Breast epithelium (tissue), 4 donors: ENCODE measurements around the gene FAAP20. TPM values are rescaled to one million over a fixed set of nuclear protein-coding genes. Genes with fewer than 3 reads are reported as not detected.

Experiments used
- DNase-seq, 2 donors: peaks; one replicate each; pipeline ENCODE4 v3.0.0-alpha.2; 2019; ENCODE audit warnings: low spot score in 2 of 2
- H3K27ac ChIP-seq, 2 donors: fragments of 200-600 bp; sonication (generic) in 1 of 2; one replicate each; pipeline ENCODE4 v1.5.1; 2016 to 2019; ENCODE audit warnings: mild to moderate bottlenecking in 1 of 2
- H3K27me3 ChIP-seq, 2 donors: fragments of 200-600 bp; sonication (generic) in 1 of 2; one replicate each; pipeline versions ENCODE4 v1.5.1 to v1.6.0; 2017 to 2019; ENCODE audit warnings: control low read depth in 1 of 2, mild to moderate bottlenecking in 1 of 2
- H3K36me3 ChIP-seq: fragments of 200-600 bp; one replicate; pipeline ENCODE4 v1.5.1; 2019
- H3K4me1 ChIP-seq, 2 donors: fragments of 200-600 bp; sonication (generic); one replicate each; pipeline ENCODE4 v1.5.1; 2016 to 2019; ENCODE audit warnings: control low read depth in 1 of 2
- H3K4me3 ChIP-seq, 3 donors: fragments of 200-600 bp; sonication (generic); 1 replicate in 2 of 3; 2 replicates in 1 of 3; pipeline ENCODE4 v1.5.1; 2016 to 2019; ENCODE audit warnings: mild to moderate bottlenecking in 3 of 3, moderate library complexity in 2 of 3
- H3K9me3 ChIP-seq, 2 donors: fragments of 200-600 bp; sonication (generic) in 1 of 2; one replicate each; pipeline ENCODE4 v1.5.1; 2016 to 2019; ENCODE audit warnings: control low read depth in 1 of 2
- CTCF ChIP-seq, 3 donors: fragments of 450-650 bp; IDR thresholded peaks; one replicate each; pipeline ENCODE4 v1.5.1; 2016 to 2017; ENCODE audit warnings: antibody characterized with exemption in 3 of 3, mild to moderate bottlenecking in 3 of 3, moderate library complexity in 3 of 3
- POLR2A ChIP-seq: fragments of 450-650 bp; IDR thresholded peaks from one replicate; pipeline ENCODE4 v1.6.1; 2016; ENCODE audit warnings: antibody characterized with exemption, mild to moderate bottlenecking, moderate library complexity
- POLR2AphosphoS5 ChIP-seq, 3 donors: sonication (generic); formaldehyde crosslinking; IDR thresholded peaks; one replicate each; pipeline ENCODE4 v1.6.1; 2017; ENCODE audit warnings: antibody characterized with exemption in 3 of 3
- intact Hi-C: fragments of 100-400 bp; cut with DNase I; formaldehyde crosslinking; loops from one replicate; pipeline ENCODE4 v1.15.1; 2023; ENCODE audit warnings: low total_unique reads
- total RNA-seq, 3 donors: library from RNA; depleted of rRNA; stranded (reverse); fragments of >200 nt; gene quantifications; one replicate each; pipeline ENCODE4 v1.1.0, GENCODE V29; 2016

The FAAP20 gene
- total RNA-seq, 3 donors from 2014 or later = 28.6 to 33.1 (median 29.9) TPM

GRCh38 chr1:2183937-2184334, 10.6 kb downstream of the FAAP20 start:
- TF ChIP-seq POLR2AphosphoS5 (IDR thresholded peaks at IDR 0.05) (no peak), CTCF (IDR thresholded peaks at IDR 0.05) (no peak), POLR2A (no peak)
- H3K4me3 ChIP-seq = no peak overlapping the region
- no peaks in the 10 kb centered on the region for H3K4me1 ChIP-seq
- no peak overlapping the region for H3K27ac ChIP-seq
- H3K36me3 ChIP-seq = no peaks in the 10 kb centered on the region
- intact Hi-C loops = no loop called here
- no peaks in the 10 kb centered on the region for H3K27me3 ChIP-seq
- DNase-seq = no peak
- no peaks in the 10 kb centered on the region for H3K9me3 ChIP-seq

- DNase-seq = no peak
- no peak overlapping the region for H3K27ac ChIP-seq
- no peaks in the 10 kb centered on the region for H3K4me1 ChIP-seq
- no peak for TF ChIP-seq POLR2AphosphoS5 (IDR thresholded peaks at IDR 0.05)
- no peak for TF ChIP-seq CTCF (IDR thresholded peaks at IDR 0.05)
- no peak for TF ChIP-seq POLR2A
- no peak overlapping the region for H3K4me3 ChIP-seq
- no peaks in the 10 kb centered on the region for H3K9me3 ChIP-seq
- no peaks in the 10 kb centered on the region for H3K36me3 ChIP-seq
- intact Hi-C loops = no loop called here
- H3K27me3 ChIP-seq = no peaks in the 10 kb centered on the region
Observed at GRCh38 chr1:2182376-2182775, 12.2 kb downstream of the FAAP20 start.

- Histone ChIP-seq H3K4me1 (no peaks in the 10 kb centered on the region), H3K27me3 (no peaks in the 10 kb centered on the region), H3K9me3 (no peaks in the 10 kb centered on the region), H3K36me3 (no peaks in the 10 kb centered on the region), H3K4me3 (no peak overlapping the region), H3K27ac (no peak overlapping the region)
- no peak for DNase-seq
- intact Hi-C loops = no loop called here
- TF ChIP-seq CTCF (IDR thresholded peaks at IDR 0.05) (no peak), POLR2A (no peak), POLR2AphosphoS5 (IDR thresholded peaks at IDR 0.05) (no peak)
Observed at GRCh38 chr1:2181752-2182151, 12.8 kb downstream of the FAAP20 start.

GRCh38 chr1:2181271-2181670, 13.3 kb downstream of the FAAP20 start:
- Histone ChIP-seq H3K27me3 (no peaks in the 10 kb centered on the region), H3K4me1 (no peaks in the 10 kb centered on the region), H3K4me3 (no peak overlapping the region), H3K36me3 (no peaks in the 10 kb centered on the region), H3K9me3 (no peaks in the 10 kb centered on the region), H3K27ac (no peak overlapping the region)
- TF ChIP-seq POLR2AphosphoS5 (IDR thresholded peaks at IDR 0.05) (no peak), POLR2A (no peak)
- intact Hi-C loops = no loop called here
- no peak for DNase-seq

- Histone ChIP-seq H3K27ac (no peak overlapping the region), H3K4me3 (no peak overlapping the region), H3K4me1 (no peaks in the 10 kb centered on the region), H3K36me3 (no peaks in the 10 kb centered on the region), H3K27me3 (no peaks in the 10 kb centered on the region), H3K9me3 (no peaks in the 10 kb centered on the region)
- no peak for TF ChIP-seq CTCF (IDR thresholded peaks at IDR 0.05)
- DNase-seq = no peak
- intact Hi-C loops = no loop called here
Observed at GRCh38 chr1:2180297-2181245, 14.0 kb downstream of the FAAP20 start.
